GM12891 (cell line): ENCODE data around the gene WWC2.

Experiments used
- POLR2A ChIP-seq: IDR thresholded peaks from 2 replicates; pipeline ENCODE4 v1.6.1; 2011; ENCODE audit warnings: low read depth, low read length, control low read depth
- POLR2AphosphoS5 ChIP-seq: IDR thresholded peaks from 2 replicates; pipeline ENCODE4 v1.6.1; 2011; ENCODE audit warnings: low read depth, low read length, control low read depth
- POU2F2 ChIP-seq: IDR thresholded peaks from 2 replicates; pipeline ENCODE4 v1.6.1; 2011; ENCODE audit warnings: low read depth, mild to moderate bottlenecking, control low read depth, low read length, moderate library complexity
- SPI1 ChIP-seq: IDR thresholded peaks from 2 replicates; pipeline ENCODE4 v1.6.1; 2011; ENCODE audit warnings: low read depth, low read length, control low read depth
- TAF1 ChIP-seq: IDR thresholded peaks from 2 replicates; pipeline ENCODE4 v1.6.1; 2011; ENCODE audit warnings: low read depth, low read length, control low read depth

- TF ChIP-seq POLR2A (no peak), POLR2AphosphoS5 (no peak), SPI1 (no peak), TAF1 (no peak), POU2F2 (no peak)
Measured at GRCh38 chr4:183352546-183352945, 253.5 kb downstream of the WWC2 start.
